GM19467 (cell line): Measurements from ENCODE around the gene MALRD1.

Source experiments
- ATAC-seq: cut with Tn5 transposase; IDR thresholded peaks from one replicate; pipeline ENCODE4 v1.9.1; 2021; ENCODE audit warnings: mild to moderate bottlenecking, moderate library complexity; ENCODE audit not compliant: unreplicated experiment

The MALRD1 gene

DNA sequence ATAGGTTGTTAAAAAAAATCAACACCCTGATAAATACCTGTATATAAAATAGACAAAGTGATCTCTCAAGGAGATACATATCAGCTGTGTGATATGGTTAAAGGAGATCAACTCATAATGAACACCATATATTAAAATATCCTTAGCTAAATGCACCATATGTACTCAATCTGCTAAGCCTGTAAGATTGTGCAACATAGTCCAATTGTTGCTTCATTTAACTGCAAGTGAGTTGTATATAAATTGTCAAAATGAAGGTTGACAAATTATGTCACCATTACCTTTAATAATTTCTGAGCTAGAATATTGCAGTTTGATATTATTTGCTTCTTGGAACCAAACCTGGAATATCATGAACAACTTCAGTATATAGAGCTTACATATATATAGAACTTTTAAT, 283.7 kb downstream of the MALRD1 start:
- no peak for ATAC-seq

DNA sequence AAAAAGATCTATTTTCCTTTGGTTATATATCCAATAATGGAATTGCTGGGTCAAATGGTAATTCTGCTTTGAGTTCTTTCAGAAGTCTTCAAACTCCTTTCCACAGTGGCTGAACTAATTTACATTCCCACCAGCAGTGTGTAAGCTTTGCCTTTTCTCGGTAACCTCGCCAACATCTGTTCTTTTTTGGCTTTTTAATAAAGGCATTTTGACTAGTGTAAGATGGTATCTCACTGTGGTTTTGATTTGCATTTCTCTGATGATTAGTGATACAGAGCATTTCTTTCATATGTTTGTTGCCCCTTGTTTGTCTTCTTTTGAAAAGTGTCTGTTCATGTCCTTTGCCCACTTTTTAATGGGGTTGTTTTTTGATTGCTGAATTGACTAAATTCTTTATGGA, 285.0 kb downstream of the MALRD1 start:
- ATAC-seq, result no peak

DNA sequence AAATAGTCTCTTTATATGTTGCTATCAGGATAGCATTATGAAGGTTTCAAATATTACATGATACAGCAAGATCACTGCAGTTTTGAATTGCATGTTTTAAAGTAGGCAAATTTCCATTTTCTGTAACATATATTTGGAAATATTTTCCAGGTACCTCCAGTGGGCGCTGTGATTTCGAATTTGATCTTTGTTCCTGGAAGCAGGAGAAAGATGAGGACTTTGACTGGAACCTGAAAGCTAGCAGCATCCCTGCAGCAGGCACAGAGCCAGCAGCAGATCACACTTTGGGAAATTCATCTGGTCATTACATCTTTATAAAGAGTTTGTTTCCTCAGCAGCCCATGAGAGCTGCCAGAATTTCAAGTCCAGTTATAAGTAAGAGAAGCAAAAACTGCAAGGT, 299.0 kb downstream of the MALRD1 start:
- ATAC-seq, result no peak

DNA sequence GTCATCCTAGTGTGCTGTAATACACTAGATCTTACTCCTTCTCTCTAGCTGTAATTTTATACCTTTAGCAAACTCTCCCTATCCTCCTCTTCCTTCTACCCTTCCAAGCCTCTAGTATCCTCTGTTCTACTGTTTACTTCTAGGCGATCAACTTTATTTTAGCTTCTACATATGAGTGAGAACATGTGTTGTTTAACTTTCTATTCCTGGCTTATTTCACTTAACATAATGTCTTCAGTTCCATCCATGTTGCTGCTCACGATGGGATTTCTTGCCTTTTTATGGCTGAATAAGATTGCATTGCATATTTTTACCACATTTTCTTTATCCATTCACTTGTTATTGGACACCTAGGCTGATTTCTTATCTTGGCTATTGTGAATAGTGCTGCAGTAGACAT, 318.6 kb downstream of the MALRD1 start:
- no peak for ATAC-seq

DNA sequence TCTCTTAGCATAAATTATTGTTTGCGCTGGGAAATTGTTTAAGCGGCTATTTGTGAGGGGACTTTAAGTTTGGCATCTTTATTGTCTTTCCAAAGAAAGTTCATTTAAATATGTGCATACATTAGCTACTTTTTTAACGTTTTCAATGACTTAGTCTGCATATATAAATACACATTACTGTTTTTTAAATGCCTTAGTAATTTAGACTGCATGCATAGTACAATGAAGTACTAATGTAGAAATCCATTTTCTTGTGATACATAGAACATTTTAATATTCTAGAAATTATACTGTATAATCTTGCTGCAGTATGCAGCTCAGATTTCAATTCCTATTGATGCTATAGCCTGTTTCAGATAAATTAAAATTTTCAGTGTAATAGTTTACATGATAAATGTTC, 325.4 kb downstream of the MALRD1 start:
- ATAC-seq, result no peak

DNA sequence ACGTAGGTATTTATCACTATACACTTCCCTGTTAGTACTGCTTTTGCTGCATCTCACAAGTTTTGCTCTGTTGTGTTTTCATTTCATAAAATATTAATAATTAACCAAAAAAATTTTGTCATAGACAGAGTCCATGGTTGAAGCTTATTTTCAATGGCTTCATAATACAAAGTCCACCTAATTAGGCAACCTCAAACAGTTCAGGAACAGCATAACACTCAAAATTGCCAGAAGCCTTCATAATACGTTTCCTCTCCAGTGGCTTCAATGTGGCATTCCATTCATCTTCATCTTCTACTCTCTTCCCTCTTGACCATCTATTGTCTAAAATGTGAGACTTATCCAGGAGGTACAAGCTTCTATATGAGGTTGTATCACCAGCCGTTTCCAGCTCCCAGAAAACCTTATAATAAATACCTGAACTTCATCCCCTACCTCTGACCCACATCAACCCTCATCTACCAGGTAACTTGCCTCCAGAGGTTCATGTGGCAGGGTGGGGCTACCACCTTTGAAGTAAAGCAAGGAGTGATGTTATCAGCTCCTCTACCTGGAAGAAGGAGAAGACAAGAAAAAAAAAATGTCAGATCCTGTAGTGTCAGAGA, 337.3 kb downstream of the MALRD1 start:
- no peak for ATAC-seq

DNA sequence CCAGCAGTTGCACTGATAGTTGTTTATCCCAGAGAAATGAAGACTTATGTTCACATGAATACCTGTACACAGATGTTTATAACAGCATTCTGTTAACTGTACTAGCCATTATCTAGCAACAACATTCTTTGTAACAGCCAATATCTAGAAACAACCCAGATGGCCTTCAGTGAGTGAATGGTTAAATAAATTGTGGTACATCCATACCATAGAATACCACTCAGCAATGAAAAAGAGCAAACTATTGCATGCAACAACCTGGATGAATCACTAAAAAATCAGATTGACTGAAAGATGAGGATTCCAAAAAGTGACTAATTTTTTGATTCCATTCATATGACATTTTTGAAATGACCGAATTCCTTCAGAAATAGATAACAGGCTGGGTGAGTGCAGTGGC, 360.3 kb downstream of the MALRD1 start:
- no peak for ATAC-seq

DNA sequence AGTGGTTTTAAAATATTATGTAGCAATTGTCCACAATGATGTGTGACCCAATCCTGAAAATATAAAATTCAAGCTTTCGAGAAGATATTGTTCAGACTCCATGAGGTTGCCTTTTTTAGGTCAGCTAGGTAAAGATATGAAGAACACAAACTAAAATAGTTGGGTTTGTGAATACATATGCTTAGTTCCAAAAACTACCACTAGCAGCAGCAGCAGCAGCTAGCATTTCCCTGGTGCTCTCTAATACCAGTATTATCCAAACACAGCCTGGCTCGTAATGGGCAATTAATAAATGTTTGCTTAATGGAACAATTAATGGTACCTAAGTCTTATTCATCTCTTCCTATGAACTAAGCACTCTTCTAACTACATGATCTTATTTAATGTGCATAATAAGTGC, 362.5 kb downstream of the MALRD1 start:
- ATAC-seq, result no peak

DNA sequence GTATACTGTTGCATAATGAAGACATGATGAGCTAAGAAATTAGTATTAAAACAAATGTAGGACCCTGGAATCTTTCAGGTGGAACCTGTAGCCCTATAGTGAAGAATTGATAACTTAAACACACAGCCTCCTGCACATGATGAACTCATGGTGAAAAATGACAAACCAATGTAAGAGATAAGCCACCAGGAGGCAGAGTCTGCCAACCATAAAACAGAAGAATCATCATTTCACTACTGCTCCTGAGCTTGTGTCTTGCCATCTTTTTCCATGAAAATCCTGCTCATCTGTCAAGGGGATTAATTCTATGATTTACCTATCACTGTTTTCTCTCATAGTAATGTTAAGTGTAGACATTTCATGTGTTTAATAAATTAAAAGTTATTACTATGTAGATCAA, 363.9 kb downstream of the MALRD1 start:
- no peak for ATAC-seq

DNA sequence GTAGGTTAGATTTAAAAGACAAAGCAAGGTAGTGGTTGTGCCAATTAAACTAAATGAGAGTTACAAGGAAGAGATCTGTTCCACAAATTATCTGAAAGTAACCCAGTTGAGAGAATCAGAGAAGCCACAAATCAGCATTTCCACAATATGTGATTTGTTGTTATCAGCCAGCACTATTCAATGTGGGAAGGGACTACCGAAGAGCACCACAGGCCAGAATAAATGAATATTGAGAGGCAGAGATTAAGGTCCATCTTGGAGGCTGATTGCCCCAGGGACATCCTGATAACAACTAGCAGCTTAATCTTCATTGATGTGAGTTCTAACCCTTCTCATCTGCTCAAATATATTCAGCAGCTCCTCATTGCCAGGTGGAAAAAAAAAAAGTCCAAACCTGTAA, 367.6 kb downstream of the MALRD1 start:
- no peak for ATAC-seq

DNA sequence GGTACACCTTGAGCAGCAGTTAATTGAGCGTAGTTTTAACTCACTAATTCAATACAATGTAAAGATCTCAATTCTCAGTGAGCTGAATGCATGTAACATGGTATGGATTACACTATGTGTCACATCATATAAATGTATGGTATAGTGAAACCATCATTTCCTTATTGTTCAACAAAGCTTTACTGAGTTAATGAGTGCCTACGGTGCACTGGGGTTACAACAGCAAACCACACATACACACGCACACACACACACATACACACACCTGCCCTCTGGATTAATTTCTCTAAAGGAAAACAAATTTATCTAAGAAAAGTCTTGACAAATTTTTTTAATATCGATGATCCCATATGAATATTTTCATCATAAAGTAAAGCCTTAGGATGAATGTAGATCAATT, 369.1 kb downstream of the MALRD1 start:
- no peak for ATAC-seq

DNA sequence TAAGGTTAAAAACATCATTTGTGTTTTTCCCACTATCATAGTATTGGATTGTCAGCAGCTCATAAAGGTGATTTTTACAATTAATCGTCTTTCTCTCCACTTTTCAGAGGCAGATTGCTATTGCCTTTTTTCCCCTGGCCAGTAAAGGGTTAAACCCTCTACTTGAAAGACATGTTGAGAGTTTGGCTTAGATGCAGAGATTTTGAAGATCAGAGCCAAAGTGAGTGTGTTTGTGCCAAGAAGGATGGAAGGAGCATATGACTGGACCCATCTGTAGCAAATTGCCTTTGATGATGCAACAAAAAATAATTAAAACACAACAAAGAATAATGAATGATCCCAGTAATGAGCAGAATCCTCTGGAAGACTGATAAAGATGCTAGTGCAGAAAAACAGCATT, 373.1 kb downstream of the MALRD1 start:
- ATAC-seq, result no peak

DNA sequence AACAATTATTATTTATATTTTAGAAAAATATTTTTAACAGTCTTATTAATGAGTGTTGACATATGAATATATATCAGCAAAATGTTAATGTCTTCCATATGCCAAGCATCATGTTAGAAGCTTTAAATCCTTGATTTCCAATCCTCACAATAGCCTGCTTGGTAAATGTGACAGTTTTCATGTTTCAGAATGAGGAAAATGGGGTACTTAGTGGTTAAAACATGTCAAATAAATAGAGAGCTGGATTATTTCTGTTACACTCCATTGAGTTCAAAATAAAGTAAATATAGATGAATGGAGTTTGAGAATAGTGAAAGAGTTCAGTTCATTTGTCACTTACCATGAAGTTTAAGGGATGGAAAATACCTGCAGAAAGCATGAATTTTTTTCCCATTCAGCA, 377.4 kb downstream of the MALRD1 start:
- no peak for ATAC-seq

DNA sequence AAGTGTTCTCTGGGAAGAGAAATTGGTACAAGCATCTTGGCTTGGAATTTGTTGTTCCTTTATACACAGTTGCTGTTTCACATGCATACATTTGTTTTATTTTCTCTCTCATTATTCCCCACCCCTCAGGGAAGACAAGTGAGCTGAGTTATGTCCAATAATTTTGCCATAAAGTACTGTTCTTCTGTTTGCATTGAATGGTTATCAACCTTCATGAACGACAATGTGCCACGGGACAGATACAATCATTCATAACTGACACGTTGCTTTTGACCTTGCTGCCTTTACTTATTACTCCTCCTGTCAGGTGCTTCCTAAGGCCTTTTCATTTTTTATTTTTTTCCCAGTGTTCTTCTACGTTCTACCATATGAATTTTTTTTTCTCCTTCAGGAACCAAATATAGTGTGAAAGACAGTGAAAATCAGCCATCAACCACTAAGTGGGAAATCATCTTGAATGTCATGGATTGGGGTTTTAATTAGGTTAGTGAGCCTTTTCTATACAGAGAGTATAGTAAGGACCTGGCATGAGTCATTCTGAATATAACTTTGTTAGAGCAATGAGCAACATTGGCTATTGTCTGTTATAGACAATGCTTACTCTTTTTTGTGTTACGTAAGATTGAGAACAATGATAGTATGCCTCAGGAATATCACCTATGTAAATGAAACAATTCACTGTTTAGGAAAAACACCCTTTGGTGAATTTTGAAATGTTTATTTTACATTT, 383.2 kb downstream of the MALRD1 start:
- no peak for ATAC-seq

DNA sequence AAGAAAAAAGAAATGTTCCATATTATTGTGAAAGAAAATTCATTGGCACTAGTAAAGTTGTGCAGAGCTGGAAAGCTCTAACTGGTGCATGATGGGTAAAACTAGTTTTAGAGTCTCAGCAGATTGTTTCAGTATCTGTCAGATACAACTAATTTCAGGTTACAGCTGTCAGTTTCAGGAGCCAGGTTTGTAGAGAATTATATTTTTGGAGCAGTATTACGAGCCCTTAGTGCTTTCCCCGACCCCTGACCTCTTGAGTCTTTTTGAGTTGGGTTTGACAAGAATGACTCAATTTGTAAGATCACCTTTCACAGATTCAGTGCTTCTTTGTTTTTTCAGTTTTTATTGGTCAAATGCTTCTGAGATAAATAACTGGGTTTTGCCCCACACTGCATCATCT, 401.3 kb downstream of the MALRD1 start:
- ATAC-seq, result no peak

DNA sequence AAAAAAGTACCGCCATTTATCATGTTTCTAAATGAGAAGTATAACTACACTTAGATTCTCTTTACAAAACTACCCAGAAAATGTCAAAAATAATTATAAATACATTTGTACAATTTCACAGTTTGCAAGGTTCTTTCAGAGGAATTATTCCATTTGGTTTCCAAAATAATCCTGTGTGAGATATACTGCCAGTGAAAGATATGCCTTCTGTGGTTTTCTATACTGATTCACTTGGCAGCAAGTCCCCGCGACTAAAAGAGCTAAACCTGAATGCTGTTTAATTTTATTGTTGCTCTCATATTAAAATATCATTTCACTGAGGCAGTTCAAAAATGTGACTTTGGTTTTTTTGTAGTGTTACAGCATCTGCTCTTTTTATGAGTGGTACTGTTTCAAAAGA, 402.8 kb downstream of the MALRD1 start:
- no peak for ATAC-seq

DNA sequence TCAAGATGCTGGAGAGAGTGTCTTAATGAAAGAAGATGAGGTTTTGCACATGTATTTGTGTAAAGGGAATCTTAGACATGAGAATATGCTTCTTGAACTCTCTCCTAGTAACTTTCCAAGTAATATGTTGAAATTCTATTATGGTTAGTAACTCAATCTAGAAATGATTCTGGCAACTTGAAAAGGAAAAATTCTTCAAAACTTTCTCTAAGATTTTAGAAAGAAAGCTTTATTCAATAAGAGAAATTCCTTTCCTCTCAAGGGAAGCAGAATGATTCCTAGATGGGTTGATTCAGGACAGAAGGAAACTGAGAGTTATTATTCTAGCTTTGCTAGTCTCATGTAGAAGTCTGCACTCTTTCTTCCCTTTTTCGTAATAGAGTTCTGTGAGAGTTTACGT, 403.3 kb downstream of the MALRD1 start:
- no peak for ATAC-seq

DNA sequence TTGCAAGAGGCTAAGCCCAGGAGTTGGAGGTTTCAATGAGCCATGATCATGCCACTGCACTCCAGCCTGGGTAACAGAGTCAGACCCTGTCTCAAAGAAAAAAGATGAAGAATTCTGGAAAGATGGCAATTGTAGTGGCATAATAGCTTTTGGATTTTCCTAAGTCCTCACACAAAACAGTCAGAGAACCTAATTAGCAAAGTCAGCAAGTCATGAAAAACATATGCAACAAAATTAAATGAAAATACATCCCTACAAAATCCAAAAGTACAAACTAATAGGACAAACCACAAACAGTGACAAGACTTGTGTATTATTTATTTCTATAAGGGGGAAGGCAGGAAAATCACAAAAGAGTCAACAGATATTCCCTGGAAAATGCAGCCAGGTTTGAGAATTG, 405.4 kb downstream of the MALRD1 start:
- ATAC-seq, result no peak

DNA sequence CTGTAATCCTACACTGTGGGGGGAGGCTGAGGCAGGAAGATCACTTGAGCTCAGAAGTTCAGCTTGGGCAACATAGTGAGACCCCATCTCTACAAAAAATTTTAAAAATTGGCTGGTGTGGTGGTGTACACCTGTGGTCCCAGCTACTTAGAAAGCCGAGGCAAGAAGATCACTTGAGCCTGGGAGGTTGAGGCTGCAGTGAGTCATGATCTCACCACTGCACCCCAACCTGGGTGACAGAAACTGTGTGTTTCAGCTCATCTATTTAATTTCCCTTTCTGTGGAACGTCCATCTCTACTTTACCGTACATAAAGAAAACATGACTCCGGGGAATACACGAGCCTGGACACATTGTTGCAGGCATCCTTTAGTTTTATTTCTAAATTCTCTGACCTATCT, 413.0 kb downstream of the MALRD1 start:
- no peak for ATAC-seq

DNA sequence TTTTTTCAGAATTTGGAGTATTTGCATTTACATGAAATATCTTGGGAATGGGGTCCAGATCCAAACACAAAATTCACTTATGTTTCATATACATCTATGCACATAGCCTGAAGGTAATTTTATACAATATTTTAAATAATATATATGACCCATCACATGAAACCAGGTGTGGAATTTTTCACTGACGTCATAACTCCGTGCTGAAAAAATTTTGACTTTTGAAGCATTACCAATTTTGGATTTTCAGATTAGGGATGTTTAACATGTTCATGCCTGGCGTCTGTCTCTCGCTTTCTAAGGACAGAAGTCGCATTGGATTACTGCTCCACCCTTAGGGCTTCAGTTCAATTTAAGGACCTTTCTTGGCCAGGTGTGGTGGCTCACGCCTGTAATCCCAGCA, 418.1 kb downstream of the MALRD1 start:
- no peak for ATAC-seq

DNA sequence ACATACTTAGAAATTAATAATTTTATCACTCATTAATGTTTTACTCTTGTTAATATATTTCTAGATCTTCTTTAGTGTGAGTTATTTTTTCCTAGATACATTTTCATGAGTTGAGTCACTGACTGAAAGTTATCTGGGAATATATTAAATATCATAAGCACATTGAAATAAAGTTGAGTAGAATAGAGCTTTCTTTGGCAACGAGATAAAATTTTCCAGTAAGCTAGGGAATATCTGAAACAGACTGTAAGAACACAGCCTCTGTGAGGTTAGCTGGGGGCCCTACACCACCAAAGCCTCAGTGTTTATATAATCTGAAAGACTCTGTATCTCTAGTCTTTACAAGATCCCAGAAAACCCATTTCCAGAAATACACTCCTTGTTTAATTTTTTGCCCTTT, 419.8 kb downstream of the MALRD1 start:
- ATAC-seq, result no peak

DNA sequence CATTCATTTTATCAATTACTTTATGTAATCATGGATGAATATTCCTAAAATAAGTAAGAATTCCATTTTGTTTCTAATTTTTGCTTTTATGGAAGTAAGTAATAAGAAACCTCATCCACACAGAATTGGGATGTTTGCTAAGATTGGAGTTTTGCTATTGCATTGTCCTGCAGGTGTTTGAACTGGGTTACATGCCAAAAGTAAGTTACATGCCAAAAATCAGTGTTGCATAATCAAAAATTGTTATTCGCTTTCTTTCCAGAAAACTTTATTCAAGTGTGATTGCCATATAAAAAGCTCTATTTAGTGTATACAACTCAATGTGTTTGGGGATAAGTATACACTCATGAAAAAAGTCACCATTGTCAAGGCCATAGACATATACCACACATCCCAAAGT, 420.9 kb downstream of the MALRD1 start:
- no peak for ATAC-seq

DNA sequence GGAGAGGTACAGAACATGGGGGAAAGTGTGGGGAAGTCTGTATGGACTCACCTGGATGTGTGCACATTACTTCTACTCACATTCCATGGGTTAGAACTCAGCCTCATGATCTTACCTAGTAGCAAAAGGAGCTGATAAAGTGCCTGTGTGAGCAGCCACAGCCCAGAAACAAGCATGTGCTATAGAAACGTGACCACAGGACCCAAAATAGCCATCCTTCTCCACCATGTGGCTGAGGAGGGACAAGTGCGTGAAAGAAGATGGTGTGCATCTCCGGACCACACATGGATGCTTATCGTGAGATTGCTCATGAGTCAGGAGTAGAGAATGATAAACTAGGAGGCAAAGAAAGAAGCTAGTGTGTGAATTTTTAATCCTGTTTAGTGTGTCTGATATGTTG, 431.3 kb downstream of the MALRD1 start:
- ATAC-seq, result no peak
